ENCODE measurements around the gene GALNT17.

DNA sequence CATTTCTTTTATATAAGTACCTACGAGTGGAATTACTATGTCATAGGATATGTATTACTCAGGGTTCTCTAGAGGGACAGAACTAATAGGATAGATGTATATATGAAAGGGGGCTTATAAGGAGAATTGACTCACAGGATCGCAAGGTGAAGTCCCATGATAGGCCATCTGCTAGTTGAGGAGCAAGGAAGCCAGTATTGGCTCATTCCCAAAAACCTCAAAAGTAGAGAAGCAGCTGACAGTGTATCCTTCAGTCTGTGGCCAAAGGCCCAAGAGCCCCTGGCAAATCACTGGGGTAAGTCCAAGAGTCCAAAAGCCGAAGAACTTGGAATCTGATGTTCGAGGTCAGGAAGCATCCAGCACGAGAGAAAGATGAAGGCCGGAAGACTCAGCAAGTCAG is 59.8 kb downstream of the GALNT17 start:
- TF ChIP-seq POLR2AphosphoS5 (IDR thresholded peaks at IDR 0.05; ENCODE audit: low read depth, low read length) (no peak), TAF1 (IDR thresholded peaks at IDR 0.05; ENCODE audit: borderline replicate concordance, low read depth, low read length) (no peak), POLR2A (IDR thresholded peaks at IDR 0.05; ENCODE audit: low read depth, low read length) (no peak)

All from GM12892 (cell line).